ENCODE measurements around the gene CCDC12. TPM values are rescaled to one million over a fixed set of nuclear protein-coding genes. Genes with fewer than 3 reads are reported as not detected.

The CCDC12 gene
- total and polyA plus RNA-seq, 4 experiments from 2014 or later = 59.3 to 102 (median 73.0) TPM

GRCh38 chr3:46897031-46897430 lies 79.5 kb downstream of the CCDC12 start:
- Histone ChIP-seq H3K27ac (ENCODE audit: low read depth, low read length) (no peak overlapping the region), H3K27me3 (ENCODE audit: insufficient read depth, low read length) (no peaks in the 10 kb centered on the region), H3K4me1 (ENCODE audit: insufficient read depth, low read length) (peaks cover 5% of the 10 kb centered on the region), H3K4me3 (ENCODE audit: low read length in 2 of 2) (no peak overlapping the region), H3K36me3 (ENCODE audit: insufficient read depth, low read length) (no peaks in the 10 kb centered on the region), H3K9me3 (ENCODE audit: control insufficient read depth in 1 of 2, low read length in 2 of 2) (no peaks in the 10 kb centered on the region)
- H3K4me3 Mint-ChIP-seq = no peak overlapping the region
- H3K27me3 Mint-ChIP-seq = peaks cover 15 to 33% of the 10 kb centered on the region in 2 donors
- intact Hi-C loops (cut with micrococcal nuclease) = loop anchor here (5.0 kb wide), 1 partner anchor 50 kb away; no protein-coding TSS in a partner anchor
- no peaks in the 10 kb centered on the region for H3K36me3 Mint-ChIP-seq
- ChIA-PET POLR2A (ENCODE audit: partially characterized antibody) (no interaction called here), CTCF (ENCODE audit: partially characterized antibody) (interaction anchor here (1.8 to 2.0 kb wide), 2 partner anchors 24 to 194 kb away, joined by 5 read pairs; no protein-coding TSS in a partner anchor)
- peak in 1 of 5 donors; percentile 43 for DNase-seq
- H3K27ac Mint-ChIP-seq = no peak overlapping the region
- no peaks in the 10 kb centered on the region for H3K9me3 Mint-ChIP-seq
- H3K4me1 Mint-ChIP-seq = peaks cover 5 to 22% (median 9%) of the 10 kb centered on the region in 4 donors

- peak in 1 of 5 donors; percentile 9 for DNase-seq
- no peaks in the 10 kb centered on the region for H3K36me3 Mint-ChIP-seq
- Histone ChIP-seq H3K4me3 (ENCODE audit: low read length in 2 of 2) (no peak overlapping the region), H3K27me3 (ENCODE audit: insufficient read depth, low read length) (peaks cover under 1% of the 10 kb centered on the region), H3K4me1 (ENCODE audit: insufficient read depth, low read length) (peaks cover 5% of the 10 kb centered on the region), H3K9me3 (ENCODE audit: control insufficient read depth in 1 of 2, low read length in 2 of 2) (no peaks in the 10 kb centered on the region), H3K36me3 (ENCODE audit: insufficient read depth, low read length) (no peaks in the 10 kb centered on the region), H3K27ac (ENCODE audit: low read depth, low read length) (no peak overlapping the region)
- no peak overlapping the region for H3K27ac Mint-ChIP-seq
- H3K9me3 Mint-ChIP-seq = no peaks in the 10 kb centered on the region
- intact Hi-C loops (cut with micrococcal nuclease) = loop anchor here (5.0 kb wide), 1 partner anchor 49 kb away; no protein-coding TSS in a partner anchor
- peaks cover 22 to 40% of the 10 kb centered on the region in 2 donors for H3K27me3 Mint-ChIP-seq
- H3K4me1 Mint-ChIP-seq = peaks cover 6 to 25% (median 14%) of the 10 kb centered on the region in 4 donors
- POLR2A ChIA-PET (ENCODE audit: partially characterized antibody) = no interaction called here
- no peak overlapping the region for H3K4me3 Mint-ChIP-seq
- CTCF ChIA-PET (ENCODE audit: partially characterized antibody) = interaction anchor here (1.0 to 3.4 kb wide), 9 partner anchors 13 to 194 kb away, joined by 4 to 16 read pairs (median 6); partner anchors contain the start of gene PTH1R
Observed at GRCh38 chr3:46896386-46896785, 80.2 kb downstream of the CCDC12 start.

- H3K27me3 Mint-ChIP-seq = peaks cover 25 to 45% of the 10 kb centered on the region in 2 donors
- CTCF ChIA-PET (ENCODE audit: partially characterized antibody) = interaction anchor here (0.7 to 3.4 kb wide), 19 partner anchors 13 to 428 kb away, joined by 3 to 16 read pairs (median 5); partner anchors contain the start of gene PTH1R
- H3K4me3 Mint-ChIP-seq = no peak overlapping the region
- intact Hi-C loops (cut with micrococcal nuclease) = loop anchor here (1.0 to 5.0 kb wide), 2 partner anchors 29 to 48 kb away; no protein-coding TSS in a partner anchor
- H3K9me3 Mint-ChIP-seq = no peaks in the 10 kb centered on the region
- H3K4me1 ChIP-seq (ENCODE audit: insufficient read depth, low read length) = peaks cover 5% of the 10 kb centered on the region
- no peaks in the 10 kb centered on the region for H3K9me3 ChIP-seq (ENCODE audit: control insufficient read depth in 1 of 2, low read length in 2 of 2)
- H3K36me3 Mint-ChIP-seq = no peaks in the 10 kb centered on the region
- no peak overlapping the region for H3K27ac ChIP-seq (ENCODE audit: low read depth, low read length)
- H3K27me3 ChIP-seq (ENCODE audit: insufficient read depth, low read length) = peaks cover 3% of the 10 kb centered on the region
- H3K4me3 ChIP-seq (ENCODE audit: low read length in 2 of 2) = no peak overlapping the region
- peak overlapping the region in 1 of 7 donors; percentile 66 for H3K27ac Mint-ChIP-seq
- H3K36me3 ChIP-seq (ENCODE audit: insufficient read depth, low read length) = no peaks in the 10 kb centered on the region
- POLR2A ChIA-PET (ENCODE audit: partially characterized antibody) = no interaction called here
- H3K4me1 Mint-ChIP-seq = peaks cover 6 to 26% (median 15%) of the 10 kb centered on the region in 4 donors
- peak in 1 of 5 donors; percentile 25 for DNase-seq
Observed at GRCh38 chr3:46895761-46896160, 80.8 kb downstream of the CCDC12 start.

- ChIA-PET CTCF (ENCODE audit: partially characterized antibody) (interaction anchor here (0.7 to 3.4 kb wide), 25 partner anchors 11 to 429 kb away, joined by 3 to 16 read pairs (median 5); partner anchors contain the start of gene PTH1R), POLR2A (ENCODE audit: partially characterized antibody) (no interaction called here)
- intact Hi-C loops (cut with micrococcal nuclease) = loop anchor here (1.0 to 5.0 kb wide), 2 partner anchors 29 to 48 kb away; no protein-coding TSS in a partner anchor
Observed at GRCh38 chr3:46895204-46895660, 81.3 kb downstream of the CCDC12 start.

GRCh38 chr3:46894256-46894655 lies 82.3 kb downstream of the CCDC12 start:
- no peaks in the 10 kb centered on the region for H3K9me3 ChIP-seq (ENCODE audit: control insufficient read depth in 1 of 2, low read length in 2 of 2)
- peaks cover 3% of the 10 kb centered on the region for H3K27me3 ChIP-seq (ENCODE audit: insufficient read depth, low read length)
- CTCF ChIA-PET (ENCODE audit: partially characterized antibody) = interaction anchor here (0.8 to 3.4 kb wide), 16 partner anchors 10 to 230 kb away, joined by 3 to 14 read pairs (median 4); no protein-coding TSS in a partner anchor
- Mint-ChIP-seq H3K4me3 (no peak overlapping the region), H3K9me3 (no peaks in the 10 kb centered on the region), H3K36me3 (no peaks in the 10 kb centered on the region), H3K27ac (no peak overlapping the region), H3K4me1 (peaks cover 6 to 25% (median 15%) of the 10 kb centered on the region in 4 donors), H3K27me3 (peaks cover 28 to 47% of the 10 kb centered on the region in 2 donors)
- no peak overlapping the region for H3K27ac ChIP-seq (ENCODE audit: low read depth, low read length)
- intact Hi-C loops (cut with micrococcal nuclease) = no loop called here
- H3K4me3 ChIP-seq (ENCODE audit: low read length in 2 of 2) = no peak overlapping the region
- POLR2A ChIA-PET (ENCODE audit: partially characterized antibody) = no interaction called here
- H3K36me3 ChIP-seq (ENCODE audit: insufficient read depth, low read length) = no peaks in the 10 kb centered on the region
- peaks cover 5% of the 10 kb centered on the region for H3K4me1 ChIP-seq (ENCODE audit: insufficient read depth, low read length)
- no peak for DNase-seq

More at GRCh38 chr3:46895204-46895660, 81.3 kb downstream of the CCDC12 start:
- no peaks in the 10 kb centered on the region for H3K36me3 Mint-ChIP-seq
- Histone ChIP-seq H3K4me3 (ENCODE audit: low read length in 2 of 2) (no peak overlapping the region), H3K36me3 (ENCODE audit: insufficient read depth, low read length) (no peaks in the 10 kb centered on the region), H3K27ac (ENCODE audit: low read depth, low read length) (no peak overlapping the region), H3K27me3 (ENCODE audit: insufficient read depth, low read length) (peaks cover 3% of the 10 kb centered on the region), H3K9me3 (ENCODE audit: control insufficient read depth in 1 of 2, low read length in 2 of 2) (no peaks in the 10 kb centered on the region), H3K4me1 (ENCODE audit: insufficient read depth, low read length) (peaks cover 5% of the 10 kb centered on the region)
- H3K27me3 Mint-ChIP-seq = peaks cover 25 to 46% of the 10 kb centered on the region in 2 donors
- peaks cover 6 to 26% (median 15%) of the 10 kb centered on the region in 4 donors for H3K4me1 Mint-ChIP-seq
- peak; percentile 71 to 78 (median 74) for DNase-seq
- peak overlapping the region in 4 of 7 donors; percentile 0 to 66 (median 46) for H3K27ac Mint-ChIP-seq
- no peaks in the 10 kb centered on the region for H3K9me3 Mint-ChIP-seq
- peak overlapping the region in 1 of 8 donors; percentile 18 for H3K4me3 Mint-ChIP-seq

- H3K27ac Mint-ChIP-seq = no peak overlapping the region
- peaks cover 28 to 43% of the 10 kb centered on the region in 2 donors for H3K27me3 Mint-ChIP-seq
Observed at GRCh38 chr3:46893763-46894162, 82.8 kb downstream of the CCDC12 start.

GRCh38 chr3:46893146-46893748 lies 83.3 kb downstream of the CCDC12 start:
- no peak overlapping the region for H3K27ac Mint-ChIP-seq
- peaks cover 26 to 42% of the 10 kb centered on the region in 2 donors for H3K27me3 Mint-ChIP-seq
- H3K4me3 Mint-ChIP-seq = peak overlapping the region in 1 of 8 donors; percentile 5
- H3K27me3 ChIP-seq (ENCODE audit: insufficient read depth, low read length) = peaks cover 3% of the 10 kb centered on the region
- no peaks in the 10 kb centered on the region for H3K9me3 ChIP-seq (ENCODE audit: control insufficient read depth in 1 of 2, low read length in 2 of 2)
- ChIA-PET POLR2A (ENCODE audit: partially characterized antibody) (interaction anchor here (1.2 kb wide), 1 partner anchor 11 kb away, joined by 3 read pairs; no protein-coding TSS in a partner anchor), CTCF (ENCODE audit: partially characterized antibody) (interaction anchor here (1.1 to 3.4 kb wide), 3 partner anchors 20 to 229 kb away, joined by 3 to 14 read pairs (median 3); no protein-coding TSS in a partner anchor)
- H3K4me1 Mint-ChIP-seq = peaks cover 5 to 16% (median 14%) of the 10 kb centered on the region in 4 donors
- H3K27ac ChIP-seq (ENCODE audit: low read depth, low read length) = no peak overlapping the region
- no peak overlapping the region for H3K4me3 ChIP-seq (ENCODE audit: low read length in 2 of 2)
- no peaks in the 10 kb centered on the region for H3K9me3 Mint-ChIP-seq
- peaks cover 5% of the 10 kb centered on the region for H3K4me1 ChIP-seq (ENCODE audit: insufficient read depth, low read length)
- no peaks in the 10 kb centered on the region for H3K36me3 Mint-ChIP-seq
- peak in 1 of 5 donors; percentile 12 for DNase-seq
- no peaks in the 10 kb centered on the region for H3K36me3 ChIP-seq (ENCODE audit: insufficient read depth, low read length)
- intact Hi-C loops (cut with micrococcal nuclease) = no loop called here

More at GRCh38 chr3:46893763-46894162, 82.8 kb downstream of the CCDC12 start:
- no peaks in the 10 kb centered on the region for H3K36me3 Mint-ChIP-seq
- Histone ChIP-seq H3K27me3 (ENCODE audit: insufficient read depth, low read length) (peaks cover 3% of the 10 kb centered on the region), H3K4me3 (ENCODE audit: low read length in 2 of 2) (no peak overlapping the region), H3K4me1 (ENCODE audit: insufficient read depth, low read length) (peaks cover 5% of the 10 kb centered on the region), H3K36me3 (ENCODE audit: insufficient read depth, low read length) (no peaks in the 10 kb centered on the region), H3K9me3 (ENCODE audit: control insufficient read depth in 1 of 2, low read length in 2 of 2) (no peaks in the 10 kb centered on the region), H3K27ac (ENCODE audit: low read depth, low read length) (no peak overlapping the region)
- POLR2A ChIA-PET (ENCODE audit: partially characterized antibody) = no interaction called here
- peak overlapping the region in 1 of 8 donors; percentile 16 for H3K4me3 Mint-ChIP-seq
- CTCF ChIA-PET (ENCODE audit: partially characterized antibody) = interaction anchor here (1.1 to 3.4 kb wide), 4 partner anchors 20 to 230 kb away, joined by 3 to 14 read pairs (median 7); no protein-coding TSS in a partner anchor
- peaks cover 5 to 20% (median 15%) of the 10 kb centered on the region in 4 donors for H3K4me1 Mint-ChIP-seq
- H3K9me3 Mint-ChIP-seq = no peaks in the 10 kb centered on the region
- no peak for DNase-seq
- intact Hi-C loops (cut with micrococcal nuclease) = no loop called here
